ENCODE measurements around the gene MAP2K2. TPM values are rescaled to one million over a fixed set of nuclear protein-coding genes. Genes with fewer than 3 reads are reported as not detected.

MAP2K2 gene
- total and polyA plus RNA-seq, 9 of the 15 experiments (the other 6 are each of a cell fraction or from before 2014, with no cell fraction given): 1.0 to 151 (median 58.3) TPM

DNA sequence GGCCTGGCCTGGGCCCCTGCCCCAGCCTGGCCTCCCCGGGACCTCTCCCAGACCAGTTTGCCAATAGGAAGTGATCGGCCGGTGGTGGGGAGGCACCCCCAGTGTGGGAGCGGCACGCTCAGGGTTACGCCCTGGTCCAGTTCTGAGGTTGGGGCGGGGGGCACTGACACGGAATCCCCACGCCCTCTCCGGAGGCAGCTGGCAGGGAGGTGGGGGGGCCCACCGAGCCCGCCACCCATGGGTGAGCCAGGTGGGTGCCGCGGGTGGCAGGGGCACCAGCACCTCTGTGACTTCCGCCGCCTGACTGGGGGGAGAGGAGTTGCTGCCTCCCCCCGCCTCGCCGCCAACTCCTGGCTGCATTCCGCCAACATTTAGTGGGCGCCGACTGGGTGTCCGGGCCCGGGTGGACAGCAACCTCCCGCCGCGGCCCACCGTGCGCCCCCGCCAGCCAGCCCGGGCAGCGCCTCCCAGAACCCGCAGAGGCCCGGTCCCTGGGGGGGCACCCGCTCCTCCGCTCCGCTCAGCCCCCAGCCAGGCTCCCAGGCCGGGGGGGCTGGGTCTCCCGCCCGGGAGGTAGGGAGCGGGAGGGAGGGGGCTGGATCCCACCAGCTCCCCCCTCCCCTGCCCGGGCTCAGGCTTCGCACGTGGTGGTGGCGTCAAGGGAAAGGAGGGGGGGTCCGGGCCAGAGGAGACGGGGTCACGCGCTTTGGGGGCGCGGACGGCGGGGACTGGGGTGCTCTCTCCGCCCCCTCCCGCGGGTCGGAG, 59.2 kb downstream of the MAP2K2 start (continued):
- TF ChIP-seq ATF1 (CRISPR knock-in tag; IDR thresholded peaks at IDR 0.05) (no peak), ATF1 (tag; IDR thresholded peaks at IDR 0.05) (0 out of 2 replicates have a peak, but pooled peaks have one; percentile 17), ZNF347 (CRISPR knock-in tag; IDR thresholded peaks at IDR 0.05; ENCODE audit: low read depth) (no peak), MYC (IDR thresholded peaks at IDR 0.05; ENCODE audit: low read depth, low read length) (peak; percentile 82; the same call in 1 of the 2 replicates), MYC (CRISPR knock-in tag; IDR thresholded peaks at IDR 0.05; ENCODE audit: borderline replicate concordance, low read depth) (no peak), RBFOX2 (IDR thresholded peaks at IDR 0.05; ENCODE audit: low read depth, low read length) (peak; percentile 84), AFF4 (CRISPR knock-in tag; IDR thresholded peaks at IDR 0.05) (peak; percentile 46; the same call in 1 of the 2 replicates), GABPB1 (CRISPR knock-in tag; IDR thresholded peaks at IDR 0.05) (peak; percentile 43; the same call in 1 of the 2 replicates), SPI1 (IDR thresholded peaks at IDR 0.05; ENCODE audit: borderline replicate concordance, low read depth, low read length) (peak; percentile 1; the same call in 1 of the 2 replicates), PHTF2 (CRISPR knock-in tag; IDR thresholded peaks at IDR 0.05) (no peak), RBM34 (IDR thresholded peaks at IDR 0.05; ENCODE audit: borderline replicate concordance, insufficient read depth, low read length) (no peak), PRPF4 (IDR thresholded peaks at IDR 0.05; ENCODE audit: insufficient read depth, low read depth, low read length, poor library complexity, severe bottlenecking) (peak; percentile 3), ZNF592 (IDR thresholded peaks at IDR 0.05) (peak; percentile 37; the same call in 1 of the 2 replicates), MXI1 (IDR thresholded peaks at IDR 0.05; ENCODE audit: low read depth, low read length) (0 out of 2 replicates have a peak, but pooled peaks have one; percentile 18), MEF2A (IDR thresholded peaks at IDR 0.05; ENCODE audit: control insufficient read depth, low read depth, low read length) (no peak)
- TF ChIP-seq, protein P1, sequence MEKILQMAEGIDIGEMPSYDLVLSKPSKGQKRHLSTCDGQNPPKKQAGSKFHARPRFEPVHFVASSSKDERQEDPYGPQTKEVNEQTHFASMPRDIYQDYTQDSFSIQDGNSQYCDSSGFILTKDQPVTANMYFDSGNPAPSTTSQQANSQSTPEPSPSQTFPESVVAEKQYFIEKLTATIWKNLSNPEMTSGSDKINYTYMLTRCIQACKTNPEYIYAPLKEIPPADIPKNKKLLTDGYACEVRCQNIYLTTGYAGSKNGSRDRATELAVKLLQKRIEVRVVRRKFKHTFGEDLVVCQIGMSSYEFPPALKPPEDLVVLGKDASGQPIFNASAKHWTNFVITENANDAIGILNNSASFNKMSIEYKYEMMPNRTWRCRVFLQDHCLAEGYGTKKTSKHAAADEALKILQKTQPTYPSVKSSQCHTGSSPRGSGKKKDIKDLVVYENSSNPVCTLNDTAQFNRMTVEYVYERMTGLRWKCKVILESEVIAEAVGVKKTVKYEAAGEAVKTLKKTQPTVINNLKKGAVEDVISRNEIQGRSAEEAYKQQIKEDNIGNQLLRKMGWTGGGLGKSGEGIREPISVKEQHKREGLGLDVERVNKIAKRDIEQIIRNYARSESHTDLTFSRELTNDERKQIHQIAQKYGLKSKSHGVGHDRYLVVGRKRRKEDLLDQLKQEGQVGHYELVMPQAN (IDR thresholded peaks at IDR 0.05; ENCODE audit: borderline replicate concordance): 0 out of 2 replicates have a peak, but pooled peaks have one; percentile 19
